ENCODE measurements around the gene STX1B. TPM values are rescaled to one million over a fixed set of nuclear protein-coding genes. Genes with fewer than 3 reads are reported as not detected.

STX1B gene
- total RNA-seq, 1 donor from 2014 or later: 0.40 TPM

DNA sequence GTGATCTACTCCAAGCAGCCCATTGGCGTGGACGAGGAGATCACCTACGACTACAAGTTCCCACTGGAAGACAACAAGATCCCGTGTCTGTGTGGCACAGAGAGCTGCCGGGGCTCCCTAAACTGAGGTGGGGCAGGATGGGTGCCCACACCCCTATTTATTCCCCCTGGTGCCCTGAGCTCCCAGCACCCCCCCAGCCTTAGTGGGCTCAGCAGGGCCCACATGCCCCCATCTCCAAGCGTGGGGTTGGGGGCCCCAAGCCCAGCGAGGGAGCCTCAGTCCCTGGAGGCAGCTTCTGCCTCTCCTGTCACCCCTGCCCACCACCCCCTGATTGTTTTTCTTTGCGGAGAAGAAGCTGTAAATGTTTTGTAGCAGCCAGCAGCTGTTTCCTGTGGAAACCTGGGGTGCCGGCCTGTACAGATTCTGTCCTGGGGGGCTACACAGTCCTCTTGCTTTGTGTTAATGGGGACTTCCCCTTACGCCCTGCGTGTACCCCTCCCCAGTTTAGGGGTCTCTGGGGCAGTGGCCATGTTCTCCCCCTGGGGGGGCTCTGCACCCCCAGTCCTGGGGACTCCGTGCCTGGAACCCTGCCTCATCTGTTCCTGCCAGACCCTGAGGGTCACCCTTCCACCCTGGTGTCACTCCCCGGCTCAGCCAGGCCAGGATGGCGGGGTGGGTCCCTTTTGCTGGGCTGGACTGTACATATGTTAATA lies 26.4 kb downstream of the STX1B start:
- DNase-seq (ENCODE audit: low read depth): no peak
- TF ChIP-seq, protein P1, sequence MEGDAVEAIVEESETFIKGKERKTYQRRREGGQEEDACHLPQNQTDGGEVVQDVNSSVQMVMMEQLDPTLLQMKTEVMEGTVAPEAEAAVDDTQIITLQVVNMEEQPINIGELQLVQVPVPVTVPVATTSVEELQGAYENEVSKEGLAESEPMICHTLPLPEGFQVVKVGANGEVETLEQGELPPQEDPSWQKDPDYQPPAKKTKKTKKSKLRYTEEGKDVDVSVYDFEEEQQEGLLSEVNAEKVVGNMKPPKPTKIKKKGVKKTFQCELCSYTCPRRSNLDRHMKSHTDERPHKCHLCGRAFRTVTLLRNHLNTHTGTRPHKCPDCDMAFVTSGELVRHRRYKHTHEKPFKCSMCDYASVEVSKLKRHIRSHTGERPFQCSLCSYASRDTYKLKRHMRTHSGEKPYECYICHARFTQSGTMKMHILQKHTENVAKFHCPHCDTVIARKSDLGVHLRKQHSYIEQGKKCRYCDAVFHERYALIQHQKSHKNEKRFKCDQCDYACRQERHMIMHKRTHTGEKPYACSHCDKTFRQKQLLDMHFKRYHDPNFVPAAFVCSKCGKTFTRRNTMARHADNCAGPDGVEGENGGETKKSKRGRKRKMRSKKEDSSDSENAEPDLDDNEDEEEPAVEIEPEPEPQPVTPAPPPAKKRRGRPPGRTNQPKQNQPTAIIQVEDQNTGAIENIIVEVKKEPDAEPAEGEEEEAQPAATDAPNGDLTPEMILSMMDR (conservative IDR thresholded peaks at IDR 0.05; ENCODE audit: low read depth, low read length): no peak
- no peak overlapping the region for H3K4me3 ChIP-seq (ENCODE audit: low read depth, low read length)

DNA sequence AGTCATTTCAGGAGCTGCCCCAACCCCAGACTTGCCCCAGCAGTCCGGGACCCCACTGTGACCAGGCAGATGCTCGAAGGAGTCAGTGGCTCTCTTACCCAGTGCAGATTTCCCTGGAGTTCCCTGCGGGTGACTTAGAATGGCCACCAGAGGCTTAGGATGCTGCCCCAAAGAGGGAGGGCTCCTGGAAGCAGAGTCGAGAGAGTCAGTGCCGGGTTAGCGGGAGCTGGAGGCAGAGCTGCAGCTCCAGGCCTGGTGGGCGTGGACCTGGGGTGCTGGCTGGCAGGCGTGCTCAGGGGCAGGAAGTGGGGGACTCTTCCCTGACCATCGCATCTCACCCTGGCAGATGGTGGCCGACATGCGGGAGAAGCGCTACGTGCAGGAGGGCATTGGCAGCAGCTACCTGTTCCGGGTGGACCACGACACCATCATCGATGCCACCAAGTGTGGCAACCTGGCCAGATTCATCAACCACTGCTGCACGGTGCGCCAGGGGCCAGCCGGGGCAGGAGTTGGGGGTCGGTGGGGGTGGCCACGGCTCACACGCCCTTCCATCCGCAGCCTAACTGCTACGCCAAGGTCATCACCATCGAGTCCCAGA lies 27.0 kb downstream of the STX1B start:
- no peak for DNase-seq (ENCODE audit: low read depth)
- no peak overlapping the region for H3K4me3 ChIP-seq (ENCODE audit: low read depth, low read length)
- TF ChIP-seq, protein P1 (conservative IDR thresholded peaks at IDR 0.05; ENCODE audit: low read depth, low read length): no peak

DNA sequence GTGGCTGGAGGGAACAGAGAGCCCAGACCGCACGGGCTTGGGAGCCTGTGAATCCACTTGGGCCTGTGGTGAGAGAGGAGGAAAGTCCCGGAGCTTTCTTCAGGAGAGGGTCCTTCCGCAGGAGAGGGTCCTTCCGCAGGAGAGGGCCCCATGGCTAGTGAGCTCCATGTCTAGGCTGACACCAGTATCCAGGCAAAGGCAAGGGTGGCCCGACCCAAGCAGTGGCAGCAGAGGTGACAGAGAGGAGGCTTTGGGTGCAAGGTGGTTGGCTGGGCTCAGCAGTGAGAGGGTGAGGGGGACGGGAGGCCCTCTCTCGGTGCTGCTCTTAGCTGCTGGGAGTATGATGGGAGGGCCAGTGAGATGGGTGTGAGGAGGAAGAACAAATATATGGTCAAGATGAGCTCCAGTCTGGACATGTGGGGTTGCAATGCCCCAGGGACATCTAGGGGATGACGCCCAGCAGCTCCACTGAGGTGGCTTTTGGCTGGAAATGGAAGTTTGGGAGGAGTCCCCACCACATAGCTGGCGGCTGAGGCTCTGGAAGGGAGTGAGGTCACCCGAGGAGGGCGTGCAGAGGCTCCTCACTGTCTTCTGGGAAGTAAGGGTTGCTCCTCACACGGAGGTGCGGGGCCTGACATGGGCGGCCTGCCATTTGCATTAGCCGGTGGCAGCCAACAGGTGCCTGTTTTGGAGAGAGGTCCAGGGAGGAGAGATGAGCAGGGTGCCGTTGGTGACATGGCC lies 27.7 kb downstream of the STX1B start:
- TF ChIP-seq, protein P1 (conservative IDR thresholded peaks at IDR 0.05; ENCODE audit: low read depth, low read length): no peak
- H3K4me3 ChIP-seq (ENCODE audit: low read depth, low read length): no peak overlapping the region
- no peak for DNase-seq (ENCODE audit: low read depth)

DNA sequence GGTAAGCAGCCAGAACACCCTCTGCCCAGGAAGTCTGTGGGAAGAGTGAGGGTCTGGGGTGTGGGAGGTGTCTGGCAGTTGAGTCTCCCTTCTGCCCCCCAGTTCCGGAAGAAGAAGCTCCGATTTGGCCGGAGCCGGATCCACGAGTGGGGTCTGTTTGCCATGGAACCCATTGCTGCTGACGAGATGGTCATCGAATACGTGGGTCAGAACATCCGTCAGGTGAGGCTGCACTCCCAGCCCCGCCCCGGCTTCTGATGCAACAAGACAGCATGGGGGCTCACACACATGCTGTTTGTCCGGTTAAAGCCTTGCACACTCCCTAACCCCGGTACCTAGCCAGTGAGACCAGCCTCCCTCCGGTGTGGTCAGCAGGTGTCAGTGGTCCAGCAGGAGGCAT lies 29.5 kb downstream of the STX1B start:
- DNase-seq (ENCODE audit: low read depth): no peak
- H3K4me3 ChIP-seq (ENCODE audit: low read depth, low read length): no peak overlapping the region
- TF ChIP-seq, protein P1 (conservative IDR thresholded peaks at IDR 0.05; ENCODE audit: low read depth, low read length): no peak

DNA sequence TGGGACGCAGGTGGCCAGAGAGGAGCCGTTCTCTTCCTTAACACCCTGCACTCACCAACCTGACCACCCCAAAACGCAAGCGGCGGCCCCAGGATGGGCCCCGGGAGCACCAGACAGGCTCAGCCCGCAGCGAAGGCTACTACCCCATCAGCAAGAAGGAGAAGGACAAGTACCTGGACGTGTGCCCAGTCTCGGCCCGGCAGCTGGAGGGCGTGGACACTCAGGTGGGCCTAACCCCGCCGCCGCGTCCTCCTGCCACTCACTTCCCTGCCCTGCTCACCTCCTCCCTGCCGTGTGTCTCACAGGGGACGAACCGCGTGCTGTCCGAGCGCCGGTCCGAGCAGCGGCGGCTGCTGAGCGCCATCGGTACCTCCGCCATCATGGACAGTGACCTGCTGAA lies 30.0 kb downstream of the STX1B start:
- no peak overlapping the region for H3K4me3 ChIP-seq (ENCODE audit: low read depth, low read length)
- TF ChIP-seq, protein P1 (conservative IDR thresholded peaks at IDR 0.05; ENCODE audit: low read depth, low read length): no peak
- no peak for DNase-seq (ENCODE audit: low read depth)

DNA sequence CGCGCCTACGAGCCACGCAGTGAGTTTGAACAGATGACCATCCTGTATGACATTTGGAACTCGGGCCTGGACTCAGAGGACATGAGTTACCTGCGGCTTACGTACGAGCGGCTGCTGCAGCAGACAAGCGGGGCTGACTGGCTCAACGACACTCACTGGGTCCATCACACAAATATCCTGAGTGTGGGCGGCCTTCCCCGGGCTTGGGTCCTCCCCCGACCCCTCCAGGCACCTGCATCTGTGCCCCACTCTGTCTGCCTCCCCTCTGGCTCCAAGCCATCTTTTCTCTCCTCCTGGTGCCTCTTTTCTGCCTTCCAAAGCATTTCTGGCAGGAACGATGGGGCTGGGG lies 30.4 kb downstream of the STX1B start:
- H3K4me3 ChIP-seq (ENCODE audit: low read depth, low read length): no peak overlapping the region
- no peak for DNase-seq (ENCODE audit: low read depth)
- TF ChIP-seq, protein P1 (conservative IDR thresholded peaks at IDR 0.05; ENCODE audit: low read depth, low read length): no peak

All from epithelial cell of proximal tubule (primary cell).